Tibial artery (tissue), 4 donors: ENCODE measurements around the gene OR52I1.
A peak's percentile ranks its signal among the peaks of the same experiment; 100 is the strongest.

ENCODE experiments used
- DNase-seq, 2 donors: peaks; one replicate each; pipeline ENCODE4 v3.0.0-alpha.2; 2019
- H3K27ac ChIP-seq, 2 donors: fragments of 200-600 bp; sonication (generic) in 1 of 2; 1 replicate in 1 of 2; 2 replicates in 1 of 2; pipeline ENCODE4 v1.5.1; 2018 to 2019; ENCODE audit warnings: mild to moderate bottlenecking in 1 of 2
- H3K27me3 ChIP-seq, 2 donors: fragments of 200-600 bp; sonication (generic) in 1 of 2; one replicate each; pipeline versions ENCODE4 v1.5.1 to v1.6.0; 2016 to 2019
- H3K36me3 ChIP-seq, 3 donors: fragments of 200-600 bp; sonication (generic) in 2 of 3; one replicate each; pipeline ENCODE4 v1.5.1; 2016 to 2019; ENCODE audit warnings: mild to moderate bottlenecking in 2 of 3
- H3K4me1 ChIP-seq, 4 donors: fragments of 200-600 bp; sonication (generic) in 2 of 4; 1 replicate in 3 of 4; 2 replicates in 1 of 4; pipeline ENCODE4 v1.5.1; 2016 to 2019
- H3K4me3 ChIP-seq, 2 donors: fragments of 200-600 bp; sonication (generic) in 1 of 2; 1 replicate in 1 of 2; 2 replicates in 1 of 2; pipeline ENCODE4 v1.5.1; 2018 to 2019; ENCODE audit warnings: mild to moderate bottlenecking in 2 of 2
- H3K9me3 ChIP-seq, 3 donors: fragments of 200-600 bp; sonication (generic) in 1 of 3; one replicate each; pipeline ENCODE4 v1.5.1; 2016 to 2019
- intact Hi-C: fragments of 100-400 bp; cut with DNase I; formaldehyde crosslinking; loops from one replicate; pipeline ENCODE4 v1.15.0; 2023; ENCODE audit warnings: low total_unique reads
- TF ChIP-seq, protein P1 (sequence below), 2 experiments: fragments of 200-600 bp in 1 of 2; fragments of 450-650 bp in 1 of 2; IDR thresholded peaks; one replicate each; pipeline ENCODE4 v1.5.1; 2017 to 2019; ENCODE audit warnings: antibody characterized with exemption in 2 of 2, mild to moderate bottlenecking in 1 of 2, moderate library complexity in 1 of 2

Gene OR52I1

DNA sequence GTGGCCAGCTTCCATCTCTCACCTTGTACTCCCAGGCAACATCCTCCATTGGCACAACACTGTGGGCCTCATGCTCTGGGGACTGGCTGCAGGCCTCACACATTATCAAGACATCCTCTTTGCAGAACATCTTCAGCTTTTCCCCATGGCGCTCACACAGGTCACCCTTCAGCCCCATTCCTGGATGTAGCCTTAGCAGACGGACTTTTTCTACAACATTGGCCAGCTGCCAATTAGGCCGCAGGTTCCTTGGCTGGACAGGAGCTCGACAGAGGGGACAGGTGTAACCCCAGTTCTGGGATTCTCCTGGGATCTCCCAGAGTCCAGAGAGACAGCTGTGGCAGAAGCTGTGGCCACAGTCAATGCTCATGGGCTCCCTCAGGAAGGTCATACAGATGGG is 11.2 kb downstream of the OR52I1 start:
- Histone ChIP-seq H3K27me3 (no peaks in the 10 kb centered on the region), H3K9me3 (no peaks in the 10 kb centered on the region), H3K4me1 (peaks cover 0 to 17% (median 9%) of the 10 kb centered on the region in 4 donors), H3K4me3 (no peak overlapping the region), H3K27ac (no peak overlapping the region), H3K36me3 (peaks cover 29 to 44% (median 41%) of the 10 kb centered on the region in 3 donors)
- intact Hi-C loops = no loop called here
- DNase-seq = no peak
- TF ChIP-seq, protein P1, sequence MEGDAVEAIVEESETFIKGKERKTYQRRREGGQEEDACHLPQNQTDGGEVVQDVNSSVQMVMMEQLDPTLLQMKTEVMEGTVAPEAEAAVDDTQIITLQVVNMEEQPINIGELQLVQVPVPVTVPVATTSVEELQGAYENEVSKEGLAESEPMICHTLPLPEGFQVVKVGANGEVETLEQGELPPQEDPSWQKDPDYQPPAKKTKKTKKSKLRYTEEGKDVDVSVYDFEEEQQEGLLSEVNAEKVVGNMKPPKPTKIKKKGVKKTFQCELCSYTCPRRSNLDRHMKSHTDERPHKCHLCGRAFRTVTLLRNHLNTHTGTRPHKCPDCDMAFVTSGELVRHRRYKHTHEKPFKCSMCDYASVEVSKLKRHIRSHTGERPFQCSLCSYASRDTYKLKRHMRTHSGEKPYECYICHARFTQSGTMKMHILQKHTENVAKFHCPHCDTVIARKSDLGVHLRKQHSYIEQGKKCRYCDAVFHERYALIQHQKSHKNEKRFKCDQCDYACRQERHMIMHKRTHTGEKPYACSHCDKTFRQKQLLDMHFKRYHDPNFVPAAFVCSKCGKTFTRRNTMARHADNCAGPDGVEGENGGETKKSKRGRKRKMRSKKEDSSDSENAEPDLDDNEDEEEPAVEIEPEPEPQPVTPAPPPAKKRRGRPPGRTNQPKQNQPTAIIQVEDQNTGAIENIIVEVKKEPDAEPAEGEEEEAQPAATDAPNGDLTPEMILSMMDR (IDR thresholded peaks at IDR 0.05) = no peak

DNA sequence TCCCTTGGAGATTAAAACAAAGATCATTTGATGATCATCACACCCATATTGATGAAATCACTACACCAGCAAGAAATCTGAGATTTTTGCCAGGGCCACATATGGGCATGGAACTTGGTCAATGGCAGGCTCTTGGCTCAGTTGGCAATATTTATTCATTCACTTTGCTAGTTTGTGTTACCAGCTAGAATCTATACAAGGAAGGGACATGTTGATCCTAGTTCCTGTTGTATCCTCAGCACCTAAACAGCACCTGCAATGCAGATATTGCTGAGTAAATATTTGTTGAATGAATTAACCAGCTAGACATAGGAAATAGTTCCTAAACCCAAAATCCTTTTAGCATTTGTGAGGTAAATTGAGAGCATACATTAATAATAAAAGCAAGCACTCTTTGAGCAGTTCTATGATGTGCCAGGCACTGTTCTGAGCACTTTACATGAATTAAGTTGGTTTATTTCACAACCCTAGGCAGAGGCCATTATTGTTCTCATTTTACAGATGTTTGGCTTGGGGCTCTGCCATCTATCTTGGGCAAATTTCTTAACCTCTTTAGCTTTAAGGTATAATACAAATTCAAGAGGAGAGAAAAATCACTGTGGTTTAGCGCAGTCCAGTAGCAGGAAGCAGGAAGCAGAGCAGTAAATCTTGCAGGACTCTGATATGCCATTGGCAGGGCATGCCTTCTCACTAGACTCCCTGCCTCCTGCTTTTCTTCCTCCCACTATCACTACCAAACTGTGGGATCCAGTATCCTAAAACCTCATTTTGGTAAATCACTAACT is 12.6 kb downstream of the OR52I1 start:
- no peak for DNase-seq
- peak overlapping the region; percentile 62 to 79 for H3K4me3 ChIP-seq

DNA sequence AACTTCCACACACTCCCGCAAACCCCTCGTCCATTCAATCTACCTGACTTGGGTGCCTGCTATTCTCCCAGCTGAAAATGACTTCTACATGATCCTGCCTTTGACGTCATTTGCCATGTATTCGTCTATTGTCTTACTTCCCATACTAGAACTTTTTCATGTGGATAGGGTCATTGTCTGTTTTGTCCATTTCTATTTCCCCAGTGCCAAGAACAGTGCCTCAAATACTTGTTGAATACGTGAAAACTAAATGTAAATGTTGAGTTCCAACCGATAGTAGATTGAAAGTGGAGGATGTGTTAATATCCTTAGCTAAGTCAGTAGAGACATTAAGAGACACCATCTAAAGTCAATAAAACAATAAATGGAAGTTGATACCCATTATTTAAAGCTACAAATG is 13.3 kb downstream of the OR52I1 start:
- TF ChIP-seq, protein P1 (IDR thresholded peaks at IDR 0.05) = no peak
- H3K27ac ChIP-seq = peak overlapping the region; percentile 84 to 89
- intact Hi-C loops = no loop called here
- no peaks in the 10 kb centered on the region for H3K27me3 ChIP-seq
- peaks cover 8 to 24% (median 20%) of the 10 kb centered on the region in 3 donors for H3K36me3 ChIP-seq
- peaks cover 0 to 17% (median 9%) of the 10 kb centered on the region in 4 donors for H3K4me1 ChIP-seq
- DNase-seq = no peak
- peak overlapping the region; percentile 62 to 79 for H3K4me3 ChIP-seq
- no peaks in the 10 kb centered on the region for H3K9me3 ChIP-seq

More for the DNA sequence above, 12.6 kb downstream of the OR52I1 start:
- Histone ChIP-seq H3K27me3 (no peaks in the 10 kb centered on the region), H3K4me1 (peaks cover 0 to 17% (median 9%) of the 10 kb centered on the region in 4 donors), H3K27ac (peak overlapping the region in 1 of 2 donors; percentile 89), H3K36me3 (peaks cover 15 to 31% (median 27%) of the 10 kb centered on the region in 3 donors), H3K9me3 (no peaks in the 10 kb centered on the region)
- intact Hi-C loops = no loop called here
- TF ChIP-seq, protein P1 (IDR thresholded peaks at IDR 0.05) = no peak

DNA sequence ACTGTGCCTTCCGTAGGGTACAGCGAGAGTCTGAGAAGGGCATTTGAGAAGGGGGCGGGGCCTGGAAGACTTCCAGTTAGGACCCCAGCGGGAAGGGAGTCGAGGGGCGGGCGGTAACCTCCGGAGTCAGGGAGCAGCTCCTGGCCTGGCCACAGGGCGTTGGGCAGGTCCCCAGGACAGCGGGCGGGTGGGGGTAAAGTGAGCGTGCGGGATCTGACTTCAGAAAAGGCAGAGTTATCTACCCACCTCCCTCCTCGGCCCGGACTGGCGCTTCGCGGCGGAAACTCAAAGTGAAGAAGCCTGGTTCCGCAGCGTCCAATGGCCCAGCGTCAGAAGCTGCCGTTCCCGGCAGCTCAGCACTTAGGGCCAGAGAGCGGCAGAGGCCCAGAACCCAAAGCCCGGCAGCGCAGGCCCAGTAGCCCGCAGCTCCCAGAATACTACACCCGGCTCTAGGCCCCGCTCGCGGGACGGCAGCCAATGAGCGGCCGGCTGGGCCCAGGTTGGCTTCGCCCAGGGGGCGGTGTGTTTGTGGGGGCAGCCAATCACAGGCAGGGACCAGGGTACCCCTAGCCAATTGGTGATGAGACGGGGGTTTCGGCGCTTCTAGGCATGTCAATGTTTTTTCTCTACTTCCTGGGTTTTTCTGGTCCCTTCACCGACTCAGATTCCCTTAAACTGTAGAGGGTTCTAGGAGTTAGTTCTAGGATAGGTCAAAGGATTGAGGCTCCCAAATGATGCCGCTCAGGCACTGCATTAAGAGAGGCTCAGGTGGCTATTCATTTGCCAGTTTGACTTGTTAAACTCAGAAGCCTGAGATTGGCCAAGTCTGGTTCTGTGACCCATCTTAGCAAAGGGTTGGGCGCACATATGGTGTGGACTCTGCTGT is 14.2 kb downstream of the OR52I1 start, which contains the start of gene TRIM68:
TRIM68 (minus strand) TSS at position 451 of the 886 bp plus-strand sequence. CDS start 2,727 bp downstream, outside the sequence.
- intact Hi-C loops = no loop called here
- peaks cover 0 to 17% (median 9%) of the 10 kb centered on the region in 4 donors for H3K4me1 ChIP-seq
- H3K27ac ChIP-seq = peak within 1 kb of the TSS; percentile 84 to 89
- peak; percentile 95 to 98 for DNase-seq
- H3K9me3 ChIP-seq = no peaks in the 10 kb centered on the region
- TF ChIP-seq, protein P1 (IDR thresholded peaks at IDR 0.05) = peak in 1 of 2 experiments; percentile 13
- no peaks in the 10 kb centered on the region for H3K27me3 ChIP-seq
- H3K36me3 ChIP-seq = peaks cover 8 to 15% (median 13%) of the 10 kb centered on the region in 3 donors
- peak within 1 kb of the TSS; percentile 62 to 79 for H3K4me3 ChIP-seq

DNA sequence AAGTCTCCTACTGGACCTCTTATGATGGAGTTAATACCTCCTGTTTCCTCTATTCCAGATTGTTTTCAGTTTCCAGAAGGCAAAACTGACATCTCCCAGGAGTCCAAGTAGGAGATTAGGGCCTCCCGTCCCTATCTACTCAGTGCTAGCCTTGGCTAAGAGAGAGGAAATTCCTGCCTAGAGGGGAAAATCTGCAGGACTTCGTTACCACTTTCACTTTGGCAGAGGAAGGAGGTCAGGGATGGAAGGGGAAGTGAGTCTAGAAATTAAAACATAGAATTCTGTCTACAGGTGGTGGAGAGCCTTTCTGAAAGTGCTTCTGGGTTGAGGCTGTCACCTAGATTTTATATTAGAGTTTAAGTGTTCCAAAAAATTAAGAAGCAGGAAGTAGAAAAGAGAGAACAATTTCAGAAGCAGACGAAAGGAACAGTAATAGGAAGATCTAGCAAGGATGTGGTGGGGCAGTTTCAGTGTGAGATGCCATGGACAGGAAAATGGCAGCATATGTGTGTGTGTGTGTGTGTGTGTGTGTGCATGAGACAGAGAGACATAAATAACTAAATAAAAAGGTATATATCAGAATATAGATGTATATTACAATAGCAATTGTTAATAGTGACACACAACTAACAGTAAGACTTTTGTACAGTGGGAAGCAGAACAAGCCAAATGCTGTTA is 16.6 kb downstream of the OR52I1 start:
- Histone ChIP-seq H3K4me3 (peak overlapping the region; percentile 7 to 15), H3K36me3 (no peaks in the 10 kb centered on the region), H3K9me3 (no peaks in the 10 kb centered on the region), H3K4me1 (peaks cover 0 to 17% (median 9%) of the 10 kb centered on the region in 4 donors), H3K27ac (peak overlapping the region in 1 of 2 donors; percentile 45), H3K27me3 (no peaks in the 10 kb centered on the region)
- no peak for DNase-seq
- TF ChIP-seq, protein P1 (IDR thresholded peaks at IDR 0.05) = no peak
- intact Hi-C loops = no loop called here
